ENCODE data around the gene TET3.

Gene TET3

GRCh38 chr2:74014813-74015212 is 30.1 kb downstream of the TET3 start:
- H3K9me3 Mint-ChIP-seq, result no peaks in the 10 kb centered on the region
- H3K4me3 Mint-ChIP-seq, result no peak overlapping the region
- H3K36me3 Mint-ChIP-seq (ENCODE audit: low read depth), result peaks cover 28% of the 10 kb centered on the region
- H3K4me1 Mint-ChIP-seq (ENCODE audit: low read depth), result peaks cover 35% of the 10 kb centered on the region
- DNase-seq, result no peak
- no peak overlapping the region for H3K27ac Mint-ChIP-seq
- no peaks in the 10 kb centered on the region for H3K27me3 Mint-ChIP-seq

- Mint-ChIP-seq H3K4me3 (no peak overlapping the region), H3K36me3 (ENCODE audit: low read depth) (peaks cover 21% of the 10 kb centered on the region), H3K27me3 (no peaks in the 10 kb centered on the region), H3K4me1 (ENCODE audit: low read depth) (peaks cover 45% of the 10 kb centered on the region), H3K9me3 (no peaks in the 10 kb centered on the region), H3K27ac (no peak overlapping the region)
- no peak for DNase-seq
Measured at GRCh38 chr2:74017223-74017622, 32.5 kb downstream of the TET3 start.

- no peaks in the 10 kb centered on the region for H3K9me3 Mint-ChIP-seq
- peaks cover 53% of the 10 kb centered on the region for H3K4me1 Mint-ChIP-seq (ENCODE audit: low read depth)
- no peak overlapping the region for H3K4me3 Mint-ChIP-seq
- no peak overlapping the region for H3K27ac Mint-ChIP-seq
- DNase-seq, result no peak
- H3K36me3 Mint-ChIP-seq (ENCODE audit: low read depth), result peaks cover 20% of the 10 kb centered on the region
- no peaks in the 10 kb centered on the region for H3K27me3 Mint-ChIP-seq
Measured at GRCh38 chr2:74019516-74019915, 34.8 kb downstream of the TET3 start.

- H3K4me1 Mint-ChIP-seq (ENCODE audit: low read depth), result peaks cover 58% of the 10 kb centered on the region
- peak overlapping the region; percentile 23 for H3K27ac Mint-ChIP-seq
- DNase-seq, result no peak
- H3K9me3 Mint-ChIP-seq, result no peaks in the 10 kb centered on the region
- peaks cover 23% of the 10 kb centered on the region for H3K36me3 Mint-ChIP-seq (ENCODE audit: low read depth)
- no peak overlapping the region for H3K4me3 Mint-ChIP-seq
- no peaks in the 10 kb centered on the region for H3K27me3 Mint-ChIP-seq
Measured at GRCh38 chr2:74020702-74021406, 36.1 kb downstream of the TET3 start.

GRCh38 chr2:74021407-74021755 is 36.7 kb downstream of the TET3 start:
- no peak overlapping the region for H3K4me3 Mint-ChIP-seq
- peaks cover 61% of the 10 kb centered on the region for H3K4me1 Mint-ChIP-seq (ENCODE audit: low read depth)
- H3K27ac Mint-ChIP-seq, result peak overlapping the region; percentile 23
- H3K9me3 Mint-ChIP-seq, result no peaks in the 10 kb centered on the region
- H3K36me3 Mint-ChIP-seq (ENCODE audit: low read depth), result peaks cover 23% of the 10 kb centered on the region
- H3K27me3 Mint-ChIP-seq, result no peaks in the 10 kb centered on the region
- DNase-seq, result no peak

GRCh38 chr2:74024216-74024615 is 39.5 kb downstream of the TET3 start:
- Mint-ChIP-seq H3K27me3 (no peaks in the 10 kb centered on the region), H3K36me3 (ENCODE audit: low read depth) (peaks cover 28% of the 10 kb centered on the region), H3K4me3 (no peak overlapping the region), H3K4me1 (ENCODE audit: low read depth) (peaks cover 73% of the 10 kb centered on the region), H3K9me3 (peaks cover 5% of the 10 kb centered on the region), H3K27ac (no peak overlapping the region)
- no peak for DNase-seq

- no peak overlapping the region for H3K4me3 Mint-ChIP-seq
- H3K27ac Mint-ChIP-seq, result peak overlapping the region; percentile 67
- peaks cover 5% of the 10 kb centered on the region for H3K9me3 Mint-ChIP-seq
- H3K4me1 Mint-ChIP-seq (ENCODE audit: low read depth), result peaks cover 77% of the 10 kb centered on the region
- no peaks in the 10 kb centered on the region for H3K27me3 Mint-ChIP-seq
- H3K36me3 Mint-ChIP-seq (ENCODE audit: low read depth), result peaks cover 28% of the 10 kb centered on the region
- DNase-seq, result no peak
Measured at GRCh38 chr2:74025971-74026612, 41.4 kb downstream of the TET3 start.

GRCh38 chr2:74026687-74027241 is 42.1 kb downstream of the TET3 start:
- H3K36me3 Mint-ChIP-seq (ENCODE audit: low read depth), result peaks cover 26% of the 10 kb centered on the region
- H3K9me3 Mint-ChIP-seq, result peaks cover 5% of the 10 kb centered on the region
- H3K4me1 Mint-ChIP-seq (ENCODE audit: low read depth), result peaks cover 77% of the 10 kb centered on the region
- H3K4me3 Mint-ChIP-seq, result peak overlapping the region; percentile 32
- no peaks in the 10 kb centered on the region for H3K27me3 Mint-ChIP-seq
- H3K27ac Mint-ChIP-seq, result peak overlapping the region; percentile 87
- DNase-seq, result no peak

GRCh38 chr2:74027496-74027895 is 42.8 kb downstream of the TET3 start:
- H3K4me1 Mint-ChIP-seq (ENCODE audit: low read depth), result peaks cover 79% of the 10 kb centered on the region
- H3K36me3 Mint-ChIP-seq (ENCODE audit: low read depth), result peaks cover 22% of the 10 kb centered on the region
- H3K27ac Mint-ChIP-seq, result no peak overlapping the region
- H3K4me3 Mint-ChIP-seq, result no peak overlapping the region
- no peak for DNase-seq
- H3K9me3 Mint-ChIP-seq, result peaks cover 5% of the 10 kb centered on the region
- no peaks in the 10 kb centered on the region for H3K27me3 Mint-ChIP-seq

- H3K9me3 Mint-ChIP-seq, result peaks cover 5% of the 10 kb centered on the region
- peaks cover 22% of the 10 kb centered on the region for H3K36me3 Mint-ChIP-seq (ENCODE audit: low read depth)
- no peak overlapping the region for H3K27ac Mint-ChIP-seq
- no peak for DNase-seq
- no peaks in the 10 kb centered on the region for H3K27me3 Mint-ChIP-seq
- no peak overlapping the region for H3K4me3 Mint-ChIP-seq
- H3K4me1 Mint-ChIP-seq (ENCODE audit: low read depth), result peaks cover 86% of the 10 kb centered on the region
Measured at GRCh38 chr2:74028290-74028689, 43.6 kb downstream of the TET3 start.

- H3K27ac Mint-ChIP-seq, result no peak overlapping the region
- H3K4me1 Mint-ChIP-seq (ENCODE audit: low read depth), result peaks cover 88% of the 10 kb centered on the region
- no peak overlapping the region for H3K4me3 Mint-ChIP-seq
- peaks cover 5% of the 10 kb centered on the region for H3K9me3 Mint-ChIP-seq
- DNase-seq, result no peak
- peaks cover 22% of the 10 kb centered on the region for H3K36me3 Mint-ChIP-seq (ENCODE audit: low read depth)
- no peaks in the 10 kb centered on the region for H3K27me3 Mint-ChIP-seq
Measured at GRCh38 chr2:74028741-74029140, 44.0 kb downstream of the TET3 start.

- no peak for DNase-seq
- peaks cover 21% of the 10 kb centered on the region for H3K36me3 Mint-ChIP-seq (ENCODE audit: low read depth)
- H3K4me3 Mint-ChIP-seq, result no peak overlapping the region
- no peaks in the 10 kb centered on the region for H3K27me3 Mint-ChIP-seq
- H3K4me1 Mint-ChIP-seq (ENCODE audit: low read depth), result peaks cover 87% of the 10 kb centered on the region
- peaks cover 5% of the 10 kb centered on the region for H3K9me3 Mint-ChIP-seq
- H3K27ac Mint-ChIP-seq, result peak overlapping the region; percentile 70
Measured at GRCh38 chr2:74029714-74030397, 45.1 kb downstream of the TET3 start.

- no peak overlapping the region for H3K4me3 Mint-ChIP-seq
- peaks cover 5% of the 10 kb centered on the region for H3K9me3 Mint-ChIP-seq
- H3K4me1 Mint-ChIP-seq (ENCODE audit: low read depth), result peaks cover 85% of the 10 kb centered on the region
- H3K27ac Mint-ChIP-seq, result peak overlapping the region; percentile 94
- H3K36me3 Mint-ChIP-seq (ENCODE audit: low read depth), result peaks cover 17% of the 10 kb centered on the region
- DNase-seq, result no peak
- no peaks in the 10 kb centered on the region for H3K27me3 Mint-ChIP-seq
Measured at GRCh38 chr2:74031221-74031620, 46.5 kb downstream of the TET3 start.

- Mint-ChIP-seq H3K9me3 (peaks cover 5% of the 10 kb centered on the region), H3K36me3 (ENCODE audit: low read depth) (peaks cover 13% of the 10 kb centered on the region), H3K4me1 (ENCODE audit: low read depth) (peaks cover 86% of the 10 kb centered on the region), H3K27ac (peak overlapping the region; percentile 94), H3K4me3 (peak overlapping the region; percentile 79), H3K27me3 (no peaks in the 10 kb centered on the region)
- no peak for DNase-seq
Measured at GRCh38 chr2:74031959-74032287, 47.2 kb downstream of the TET3 start.

- Mint-ChIP-seq H3K9me3 (no peaks in the 10 kb centered on the region), H3K4me3 (no peak overlapping the region), H3K36me3 (ENCODE audit: low read depth) (peaks cover 2% of the 10 kb centered on the region), H3K27ac (peak overlapping the region; percentile 94), H3K27me3 (no peaks in the 10 kb centered on the region), H3K4me1 (ENCODE audit: low read depth) (peaks cover 89% of the 10 kb centered on the region)
- no peak for DNase-seq
Measured at GRCh38 chr2:74033375-74033774, 48.7 kb downstream of the TET3 start.

Measured in activated T-cell treated with anti-CD3 and anti-CD28 coated beads, Interleukin-2, amount 50 U/mL, for 24 hours (primary cell).